ENCODE results near the gene ADAM29. TPM values are rescaled to one million over a fixed set of nuclear protein-coding genes. Genes with fewer than 3 reads are reported as not detected.
"Not testable (repeated sequence)": the region's sequence is repeated elsewhere in the genome, so short reads cannot be mapped to it uniquely, and the experiment has no call there.

ADAM29 gene
- polyA plus RNA-seq, 10 donors = not detected

GRCh38 chr4:174946246-174946645 is 28.1 kb downstream of the ADAM29 start:
- DNase-seq = no peak

GRCh38 chr4:174948826-174949225 is 30.7 kb downstream of the ADAM29 start:
- no peak for DNase-seq

- DNase-seq = no peak
Measured at GRCh38 chr4:174972911-174973310, 54.8 kb downstream of the ADAM29 start.

GRCh38 chr4:174973336-174973735 is 55.2 kb downstream of the ADAM29 start:
- no peak for DNase-seq

GRCh38 chr4:174983128-174983750 is 65.1 kb downstream of the ADAM29 start:
- no peak for DNase-seq

- DNase-seq = not testable (repeated sequence)
Measured at GRCh38 chr4:174983870-174984269, 65.7 kb downstream of the ADAM29 start.

GRCh38 chr4:174989791-174990190 is 71.6 kb downstream of the ADAM29 start:
- no peak for DNase-seq

GRCh38 chr4:174993916-174994315 is 75.8 kb downstream of the ADAM29 start:
- no peak for DNase-seq

- DNase-seq = no peak
Measured at GRCh38 chr4:174996079-174996478, 77.9 kb downstream of the ADAM29 start.

GRCh38 chr4:174999407-174999806 is 81.2 kb downstream of the ADAM29 start:
- DNase-seq = no peak

- no peak for DNase-seq
Measured at GRCh38 chr4:175017751-175018150, 99.6 kb downstream of the ADAM29 start.

GRCh38 chr4:175019447-175019846 is 101.3 kb downstream of the ADAM29 start:
- DNase-seq = not testable (repeated sequence)

Other genes starting within 250 kb of the ADAM29 start
- gene GLRA3, start 89.1 kb upstream of the ADAM29 start, polyA plus RNA-seq (ENCODE audit: insufficient read length in 10 of 10) = not detected

Data from muscle of back (tissue), 11 donors.